GM21825 (cell line): Measurements from ENCODE around the gene PHB1.

Experiments used
- ATAC-seq: cut with Tn5 transposase; IDR thresholded peaks from one replicate; pipeline ENCODE4 v1.9.1; 2021; ENCODE audit warnings: mild to moderate bottlenecking, moderate library complexity; ENCODE audit not compliant: unreplicated experiment

The PHB1 gene

DNA sequence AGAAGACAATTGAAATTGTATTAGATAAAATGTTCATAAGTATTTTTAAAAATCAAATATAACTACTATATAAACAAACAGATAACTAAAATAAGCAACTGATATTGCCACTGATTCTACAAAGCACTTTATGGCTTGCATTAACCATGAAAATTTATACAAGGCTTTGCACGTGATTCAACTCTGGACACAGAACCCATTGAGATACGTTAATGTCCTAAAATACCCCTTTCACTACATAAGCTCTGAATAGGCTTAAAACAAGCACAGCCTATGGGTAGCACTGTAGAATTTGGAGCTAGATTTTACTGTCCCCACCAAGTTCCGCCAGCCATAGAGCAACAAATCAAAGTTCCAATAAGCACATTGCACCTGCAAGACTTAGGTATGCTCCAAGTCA, 57.2 kb downstream of the PHB1 start:
- no peak for ATAC-seq

DNA sequence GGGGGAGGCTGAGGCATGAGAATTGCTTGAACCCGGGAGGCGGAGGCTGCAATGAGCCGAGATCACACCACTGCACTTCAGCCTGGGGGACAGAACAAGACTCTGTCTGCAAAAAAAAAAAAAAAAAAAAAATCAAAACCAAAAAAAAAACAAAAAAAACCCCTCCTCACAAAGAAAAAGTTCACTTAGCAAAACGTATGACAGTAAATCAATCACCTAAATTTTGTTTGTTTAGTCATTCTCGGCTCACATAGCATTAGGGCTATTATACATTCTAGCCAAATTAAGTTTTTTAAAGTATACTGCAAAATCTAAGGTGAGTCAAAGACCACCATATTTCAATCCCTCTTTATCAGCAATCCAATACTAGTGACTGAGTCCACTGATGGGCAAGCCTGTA, 58.4 kb downstream of the PHB1 start:
- no peak for ATAC-seq
